GM21390 (cell line): Measurements from ENCODE around the gene ST6GALNAC4.
"Not testable (repeated sequence)": the region's sequence is repeated elsewhere in the genome, so short reads cannot be mapped to it uniquely, and the experiment has no call there.

ENCODE experiments used
- ATAC-seq: cut with Tn5 transposase; IDR thresholded peaks from one replicate; pipeline ENCODE4 v1.9.1; 2021; ENCODE audit not compliant: unreplicated experiment

ST6GALNAC4 gene

DNA sequence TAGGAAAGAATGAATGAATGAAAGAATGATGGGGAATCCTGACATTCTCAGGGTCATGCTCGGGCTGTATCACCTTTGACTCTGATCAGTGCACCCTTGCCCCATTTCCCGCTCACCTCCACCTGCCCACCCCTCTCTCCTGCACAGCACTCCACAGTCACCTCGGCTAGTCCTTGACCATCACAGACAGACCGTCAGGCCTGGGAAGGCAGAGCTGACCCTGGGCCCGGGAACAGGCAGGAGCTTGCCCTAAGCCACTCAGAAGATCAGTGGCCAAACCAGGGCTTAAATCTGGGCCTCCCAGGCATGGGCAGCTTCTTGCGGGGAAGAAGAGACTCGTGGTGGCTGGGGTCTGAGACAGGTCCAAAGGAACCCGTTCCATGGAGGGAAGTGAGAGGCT lies 21.0 kb downstream of the ST6GALNAC4 start:
- no peak for ATAC-seq

GRCh38 chr9:127893392-127893791 lies 23.4 kb downstream of the ST6GALNAC4 start:
- no peak for ATAC-seq

GRCh38 chr9:127892831-127893230 lies 24.0 kb downstream of the ST6GALNAC4 start:
- ATAC-seq: no peak

DNA sequence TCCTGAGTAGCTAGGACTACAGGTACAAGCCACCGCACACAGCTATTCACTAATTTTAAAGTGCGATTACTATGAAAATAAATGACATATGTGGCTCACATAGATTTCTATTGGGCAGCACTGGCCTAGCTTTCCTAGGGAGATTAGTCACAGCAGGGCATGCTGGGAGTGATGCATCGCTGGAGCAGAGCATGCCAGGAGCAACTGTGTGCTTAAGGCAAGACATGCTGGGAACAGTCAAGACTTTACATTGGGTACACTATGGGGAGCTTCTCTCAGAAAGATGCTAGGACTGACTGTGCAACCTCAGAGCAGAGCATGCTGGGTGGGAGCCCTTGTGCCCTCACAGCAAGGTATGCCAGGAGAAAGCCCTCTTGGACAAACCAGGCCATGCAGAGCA lies 26.8 kb downstream of the ST6GALNAC4 start:
- no peak for ATAC-seq

DNA sequence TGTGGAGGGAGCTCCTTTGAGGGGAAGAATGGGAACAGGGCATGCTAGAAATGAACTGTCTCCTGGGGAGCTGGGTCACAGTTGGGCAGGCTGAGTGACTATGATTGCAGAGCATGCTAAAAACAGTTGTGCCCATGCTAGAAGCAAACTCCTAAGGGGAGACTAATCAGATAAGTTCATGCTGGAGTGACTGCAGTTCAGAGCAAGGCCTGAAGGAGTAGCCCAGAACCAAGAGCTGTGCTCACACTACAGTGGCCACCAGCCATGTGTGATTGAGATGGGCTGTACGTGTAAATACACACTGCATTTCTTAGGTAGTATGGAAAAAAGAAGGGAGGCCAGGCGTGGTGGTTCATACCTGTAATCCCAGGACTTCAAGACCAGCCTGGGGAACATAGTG lies 29.0 kb downstream of the ST6GALNAC4 start:
- ATAC-seq: no peak

DNA sequence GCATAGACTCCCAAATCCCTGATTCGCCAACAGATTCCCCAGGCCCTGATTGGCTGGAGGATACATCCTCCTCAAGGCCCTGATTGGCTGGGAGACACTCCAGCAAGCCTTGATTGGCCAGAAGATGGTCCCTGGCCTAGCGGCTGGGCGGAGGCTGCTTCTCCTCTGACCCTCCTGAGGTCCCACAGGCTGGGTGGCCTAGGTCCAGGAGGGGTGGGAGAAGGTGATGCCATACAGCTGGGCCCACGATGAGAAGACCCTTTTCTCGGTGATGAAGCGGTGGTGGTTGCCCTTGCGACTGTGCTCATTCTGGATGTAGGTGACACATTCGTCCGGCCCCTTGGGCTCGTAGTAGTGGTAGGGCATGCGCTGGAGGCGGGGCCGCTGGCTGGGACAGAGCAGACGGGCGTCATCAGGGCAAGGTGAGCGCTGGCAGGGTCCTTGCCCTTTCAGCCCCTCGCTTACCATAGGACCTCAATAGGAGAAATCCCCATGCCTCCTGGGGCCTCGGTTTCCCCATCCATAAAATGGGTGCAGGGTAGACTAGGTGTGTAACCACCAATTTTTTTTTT lies 30.4 kb downstream of the ST6GALNAC4 start:
- no peak for ATAC-seq

DNA sequence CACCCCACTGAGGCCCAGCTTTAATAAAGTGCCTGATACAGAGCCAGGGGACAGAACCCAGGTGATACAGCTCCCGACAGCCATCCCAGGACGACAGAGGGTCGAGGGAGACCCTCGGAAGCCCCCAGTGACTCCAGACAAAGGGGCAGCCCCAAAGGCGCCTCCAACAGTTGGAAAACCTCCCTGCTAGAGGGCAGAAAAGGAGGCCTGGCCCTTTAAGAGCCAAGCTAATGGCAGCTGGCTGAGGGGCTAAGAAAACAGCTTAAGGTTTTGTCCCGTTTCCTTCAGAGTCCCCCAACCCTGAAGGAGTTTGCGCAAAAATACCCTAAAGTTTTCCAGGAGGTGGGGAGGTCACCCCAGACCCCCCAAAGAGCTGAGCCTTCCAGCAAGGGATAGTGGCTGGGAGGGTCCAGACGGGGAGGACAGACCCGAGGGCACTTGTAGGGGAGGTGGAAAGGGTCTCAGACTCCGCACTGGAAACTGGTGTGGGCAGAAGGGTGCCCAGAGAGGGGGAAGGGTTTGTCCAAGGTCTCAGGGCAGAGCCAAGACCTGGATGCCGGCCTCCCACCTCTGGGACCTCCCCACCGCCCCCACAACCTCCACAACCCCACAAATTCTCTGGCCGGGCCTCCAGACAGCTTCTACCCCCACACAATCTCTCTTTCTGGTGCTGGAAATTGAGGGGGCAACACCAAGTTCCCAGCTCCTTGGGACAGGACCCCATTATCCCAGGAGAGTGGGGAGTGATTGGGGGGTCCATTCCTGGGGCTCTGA lies 31.1 kb downstream of the ST6GALNAC4 start:
- no peak for ATAC-seq

DNA sequence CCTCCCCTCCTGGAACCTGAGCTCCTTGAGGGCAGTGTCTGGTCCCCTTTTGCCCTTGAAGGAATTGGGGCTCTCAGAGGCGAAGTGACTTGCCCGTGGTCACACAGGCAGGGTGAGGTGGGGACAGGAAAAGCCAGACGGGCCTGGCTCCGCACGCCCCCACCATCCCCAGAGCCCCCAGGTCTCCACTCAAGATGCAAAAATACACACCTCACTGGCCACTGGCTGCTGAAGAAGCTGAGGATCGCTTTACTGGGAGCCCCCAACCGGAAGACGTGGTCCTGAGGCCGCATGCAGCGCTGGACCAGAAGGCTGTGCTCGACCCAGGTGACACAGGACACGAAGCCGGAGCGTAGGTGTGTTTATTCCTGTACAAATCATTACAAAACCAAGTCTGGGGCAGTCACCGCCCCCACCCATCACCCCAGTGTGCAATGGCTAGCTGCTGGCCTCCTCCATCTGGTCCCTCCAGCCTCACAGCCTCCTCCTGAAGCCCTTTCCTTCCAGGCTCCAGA lies 31.8 kb downstream of the ST6GALNAC4 start:
- no peak for ATAC-seq

DNA sequence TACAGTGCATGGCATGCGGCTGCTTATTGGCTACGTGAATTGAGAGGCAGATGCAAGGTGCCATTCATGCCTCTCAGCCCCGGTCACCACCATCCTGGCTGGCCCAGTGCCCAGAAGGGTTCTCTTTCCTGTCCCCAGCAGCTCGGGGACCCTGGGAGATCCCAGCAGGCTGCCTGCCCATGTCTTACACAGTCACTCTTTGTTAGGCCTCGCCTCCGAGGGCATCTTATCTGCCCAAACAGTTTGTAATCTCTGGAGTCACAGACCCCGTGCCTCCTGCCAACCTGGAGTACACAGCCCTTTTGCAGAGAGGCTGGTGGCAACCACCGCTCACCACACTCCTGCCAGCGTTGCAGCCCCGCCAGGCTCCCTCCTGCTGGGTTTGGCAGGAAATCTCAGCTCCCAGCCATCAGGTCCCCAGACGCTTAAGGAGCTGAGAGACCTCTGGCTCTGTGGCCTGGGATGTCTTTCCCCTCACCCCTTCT lies 32.4 kb downstream of the ST6GALNAC4 start:
- ATAC-seq: no peak

- no peak for ATAC-seq
These were observed 32.9 kb downstream of the ST6GALNAC4 start for GRCh38 chr9:127883959-127884358.

DNA sequence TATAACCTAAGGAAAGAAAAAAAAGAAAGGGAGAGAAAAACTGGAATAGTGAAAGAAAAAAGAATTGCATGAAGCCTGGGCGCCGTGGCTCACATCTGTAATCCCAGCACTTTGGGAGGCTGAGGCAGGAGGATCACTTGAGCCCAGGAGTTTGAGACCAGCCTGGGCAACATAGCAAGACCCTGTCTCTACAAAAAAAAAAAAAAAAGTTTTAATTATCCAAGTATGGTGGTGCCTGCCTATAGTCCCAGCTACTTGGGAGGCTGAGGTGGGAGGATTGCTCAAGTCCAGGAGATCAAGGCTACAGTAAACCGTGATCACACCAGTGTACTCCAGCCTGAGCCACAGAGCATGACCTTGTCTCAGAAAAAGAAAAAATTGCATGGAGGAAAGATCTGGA lies 35.1 kb downstream of the ST6GALNAC4 start:
- ATAC-seq: not testable (repeated sequence)

- ATAC-seq: no peak
These were observed 36.7 kb downstream of the ST6GALNAC4 start for GRCh38 chr9:127880143-127880542.

- ATAC-seq: no peak
These were observed 38.0 kb downstream of the ST6GALNAC4 start for GRCh38 chr9:127878652-127879390.

GRCh38 chr9:127878001-127878651 lies 38.7 kb downstream of the ST6GALNAC4 start:
- ATAC-seq: no peak

DNA sequence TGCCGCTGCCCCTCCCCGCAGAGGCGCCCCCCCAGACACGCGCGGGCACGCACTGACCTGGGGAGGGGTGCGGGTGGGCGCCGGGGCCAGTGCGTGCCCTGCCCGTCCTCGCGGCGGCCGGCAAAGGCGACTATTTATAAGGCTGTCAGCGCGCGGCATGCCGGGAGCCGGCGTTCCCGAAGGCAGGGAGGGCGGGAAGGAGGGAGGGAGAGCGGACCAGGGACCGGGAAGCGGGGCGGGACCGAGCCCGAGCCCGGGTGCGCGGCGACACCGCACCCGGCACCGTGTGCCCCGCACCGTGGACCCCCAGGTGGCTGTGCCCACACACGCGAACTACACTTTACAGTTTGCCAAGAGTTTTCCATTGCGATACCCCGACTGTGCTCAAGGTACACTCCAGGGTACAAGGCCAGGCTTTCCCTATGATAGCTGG lies 39.3 kb downstream of the ST6GALNAC4 start, which contains the start of gene AK1:
Gene AK1, minus strand, starts transcription at position 110 of the 433 bp plus-strand sequence. CDS start 3,058 bp downstream, outside the sequence.
- ATAC-seq: no peak

GRCh38 chr9:127876764-127877562 lies 39.9 kb downstream of the ST6GALNAC4 start:
- no peak for ATAC-seq

- ATAC-seq: no peak
These were observed 40.6 kb downstream of the ST6GALNAC4 start for GRCh38 chr9:127876026-127876763.

GRCh38 chr9:127875306-127875966 lies 41.4 kb downstream of the ST6GALNAC4 start:
- ATAC-seq: no peak
